Astrocyte of the spinal cord (primary cell): ENCODE measurements around the gene ABHD12.

Source experiments
- DNase-seq: peaks from one replicate; pipeline ENCODE4 v3.0.0; 2011; ENCODE audit warnings: low read depth, low spot score
- H3K4me3 ChIP-seq: 2 replicates; pipeline ENCODE4 v1.5.1; 2011; ENCODE audit warnings: low read depth, mild to moderate bottlenecking, low read length, moderate library complexity
- CTCF ChIP-seq: IDR thresholded peaks from 2 replicates; pipeline ENCODE4 v1.5.1; 2012; ENCODE audit warnings: low read depth, mild to moderate bottlenecking, low read length, inconsistent platforms
- in situ Hi-C: cut with HindIII; loops from 2 replicates; pipeline ENCODE4 v1.10.0; 2017; ENCODE audit warnings: low sequenced_read_pairs

Gene ABHD12

GRCh38 chr20:25301357-25301920, 89.2 kb downstream of the ABHD12 start:
- DNase-seq, result no peak
- in situ Hi-C loops, result no loop called here
- H3K4me3 ChIP-seq, result no peak overlapping the region
- TF ChIP-seq CTCF, result no peak

- TF ChIP-seq CTCF, result peak; percentile 30
- H3K4me3 ChIP-seq, result no peak overlapping the region
- peak; percentile 34 for DNase-seq
- in situ Hi-C loops, result no loop called here
Observed at GRCh38 chr20:25300496-25301170, 90.0 kb downstream of the ABHD12 start.

- peak; percentile 29 for DNase-seq
- TF ChIP-seq CTCF, result peak; percentile 20
- no peak overlapping the region for H3K4me3 ChIP-seq
- in situ Hi-C loops, result no loop called here
Observed at GRCh38 chr20:25299806-25300205, 90.8 kb downstream of the ABHD12 start.

GRCh38 chr20:25297141-25297905, 93.3 kb downstream of the ABHD12 start:
- TF ChIP-seq CTCF, result no peak
- H3K4me3 ChIP-seq, result no peak overlapping the region
- DNase-seq, result no peak
- in situ Hi-C loops, result no loop called here

GRCh38 chr20:25296094-25297093, 94.2 kb downstream of the ABHD12 start:
- peak; percentile 50 for TF ChIP-seq CTCF
- in situ Hi-C loops, result no loop called here
- DNase-seq, result no peak
- H3K4me3 ChIP-seq, result no peak overlapping the region
